DMS53 treated with DMSO at 0.1 percent for 48 hours (cell line): ENCODE measurements around the gene CACNA1B.
"Not testable (repeated sequence)": the region's sequence is repeated elsewhere in the genome, so short reads cannot be mapped to it uniquely, and the experiment has no call there.

ENCODE experiments used
- DNase-seq: peaks from one replicate; lab custom pipeline; 2025; ENCODE audit not compliant: unreplicated experiment; lab: John Stamatoyannopoulos, UW

Gene CACNA1B

GRCh38 chr9:138010861-138011260 is 133.3 kb downstream of the CACNA1B start:
- DNase-seq, result no peak

GRCh38 chr9:138011951-138012500 is 134.4 kb downstream of the CACNA1B start:
- no peak for DNase-seq

- no peak for DNase-seq
Observed at GRCh38 chr9:138013273-138013672, 135.7 kb downstream of the CACNA1B start.

- DNase-seq, result no peak
Observed at GRCh38 chr9:138013836-138014562, 136.4 kb downstream of the CACNA1B start.

- DNase-seq, result no peak
Observed at GRCh38 chr9:138014563-138014945, 137.0 kb downstream of the CACNA1B start.

- DNase-seq, result no peak
Observed at GRCh38 chr9:138015021-138015829, 137.6 kb downstream of the CACNA1B start.

GRCh38 chr9:138016406-138017187 is 139.0 kb downstream of the CACNA1B start:
- no peak for DNase-seq

GRCh38 chr9:138017200-138017599 is 139.6 kb downstream of the CACNA1B start:
- no peak for DNase-seq

- DNase-seq, result not testable (repeated sequence)
Observed at GRCh38 chr9:138019514-138019913, 141.9 kb downstream of the CACNA1B start.

GRCh38 chr9:138020120-138020794 is 142.7 kb downstream of the CACNA1B start:
- DNase-seq, result no peak

GRCh38 chr9:138020795-138021182 is 143.2 kb downstream of the CACNA1B start:
- DNase-seq, result no peak

GRCh38 chr9:138021251-138022056 is 143.9 kb downstream of the CACNA1B start:
- no peak for DNase-seq

- DNase-seq, result peak; percentile 85
Observed at GRCh38 chr9:138022121-138022741, 144.6 kb downstream of the CACNA1B start.

- peak; percentile 38 for DNase-seq
Observed at GRCh38 chr9:138022756-138023393, 145.3 kb downstream of the CACNA1B start.

- DNase-seq, result peak; percentile 19
Observed at GRCh38 chr9:138023394-138024124, 146.0 kb downstream of the CACNA1B start.

- no peak for DNase-seq
Observed at GRCh38 chr9:138024131-138024530, 146.5 kb downstream of the CACNA1B start.

GRCh38 chr9:138024831-138025291 is 147.3 kb downstream of the CACNA1B start:
- DNase-seq, result no peak

GRCh38 chr9:138025417-138025816 is 147.8 kb downstream of the CACNA1B start:
- no peak for DNase-seq
